Head of caudate nucleus (tissue), 42 donors: ENCODE measurements around the gene RPS19.

ENCODE experiments used
- DNase-seq, 42 donors: peaks; one replicate each; pipeline versions ENCODE4 v3.0.0 to v3.0.0-alpha.2; 2020 to 2021; ENCODE audit warnings: mixed read lengths in 7 of 42
- intact Hi-C: fragments of 100-400 bp; cut with DNase I; formaldehyde crosslinking; loops from one replicate; pipeline ENCODE4 v1.15.0; 2022

Gene RPS19

DNA sequence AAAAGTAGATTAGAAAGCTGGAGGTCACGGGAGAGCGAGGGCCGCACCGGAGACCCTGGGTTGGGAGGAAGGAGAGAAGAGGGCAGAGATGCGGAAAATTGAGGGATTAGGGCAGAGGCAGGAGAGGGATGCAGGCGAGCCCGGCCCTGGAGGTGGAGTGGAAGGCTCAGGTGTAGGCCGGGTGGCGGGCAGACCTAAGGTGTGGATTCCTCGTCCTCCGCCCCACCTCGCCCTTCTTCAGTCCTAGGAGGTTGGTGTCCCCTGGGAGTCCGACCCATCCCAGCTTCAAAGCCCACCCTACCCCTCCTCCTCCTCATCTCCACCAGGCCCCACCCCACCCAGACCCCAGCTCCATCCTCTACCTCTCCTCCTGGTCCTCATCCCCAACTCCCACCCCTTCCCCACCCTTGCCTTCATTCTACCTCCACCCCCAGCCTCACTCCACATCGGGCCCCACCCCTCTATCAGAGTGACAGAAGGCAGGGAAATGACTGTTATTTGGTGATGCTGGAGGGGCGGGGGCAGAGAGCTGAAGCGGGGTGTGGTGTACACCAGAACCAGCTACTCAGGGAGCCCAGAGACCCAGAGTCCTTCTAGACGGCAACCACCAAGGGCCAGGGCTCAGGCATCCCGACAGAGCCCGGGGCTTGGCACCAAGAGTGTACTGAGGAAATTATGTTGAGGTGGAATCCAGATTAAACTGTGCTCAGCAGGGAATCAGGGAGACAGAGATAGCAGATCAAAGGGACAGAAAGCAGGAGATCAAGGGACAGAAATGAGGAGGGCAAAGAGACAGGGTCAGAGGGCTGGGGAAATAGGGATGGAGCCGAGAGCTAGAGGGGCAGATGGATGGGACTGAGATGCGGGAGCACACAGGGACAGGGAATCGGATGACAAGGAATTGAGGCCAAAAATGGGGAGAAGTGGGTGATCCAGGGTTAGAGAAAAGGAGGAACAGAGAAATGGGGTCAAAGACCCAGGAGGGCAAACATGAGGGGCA is 61.8 kb downstream of the RPS19 start:
- intact Hi-C loops, result no loop called here
- no peak for DNase-seq
